ENCODE results near the gene ERGIC3.
A peak's percentile ranks its signal among the peaks of the same experiment; 100 is the strongest.

The ERGIC3 gene

DNA sequence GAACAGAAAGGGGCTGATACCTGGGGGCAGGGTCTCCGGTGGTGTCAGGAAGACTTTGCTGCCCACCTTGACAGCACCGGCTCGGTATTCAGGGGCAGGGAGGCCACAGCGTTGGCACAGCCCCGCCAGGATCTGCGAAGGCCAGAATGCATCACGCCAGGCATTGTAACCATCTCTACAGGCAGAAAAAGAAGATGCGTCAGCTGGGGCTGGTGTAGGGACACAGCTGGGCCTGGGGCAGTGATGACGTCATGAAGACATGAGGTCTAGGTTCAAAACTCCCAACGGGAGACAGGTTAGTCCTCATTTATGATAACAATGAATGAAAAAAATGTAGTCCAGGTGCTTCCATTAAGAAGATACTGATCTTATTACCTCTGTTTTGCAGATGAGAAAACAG, 22.0 kb downstream of the ERGIC3 start:
- no peak overlapping the region for H3K14ac ChIP-seq (ENCODE audit: low read length)
- H3K27ac ChIP-seq (ENCODE audit: low read depth, low read length), result no peak overlapping the region
- H3K18ac ChIP-seq (ENCODE audit: low read length), result no peak overlapping the region
- H3K4ac ChIP-seq (ENCODE audit: low read depth, low read length), result no peak overlapping the region
- no peak overlapping the region for H3K4me2 ChIP-seq (ENCODE audit: low read length)
- DNase-seq, result peak; percentile 40 to 69
- no peak overlapping the region for H3K4me3 ChIP-seq (ENCODE audit: low read depth, low read length)
- no peak overlapping the region for H4K12ac ChIP-seq (ENCODE audit: low read depth, low read length)
- H2AK5ac ChIP-seq (ENCODE audit: low read length), result no peak overlapping the region
- H3K79me2 ChIP-seq (ENCODE audit: control insufficient read depth, insufficient read depth, low read length, poor library complexity), result no peaks in the 10 kb centered on the region
- peaks cover 3% of the 10 kb centered on the region for H3K9me3 ChIP-seq (ENCODE audit: insufficient read depth, low read depth, low read length)
- no peak overlapping the region for H4K91ac ChIP-seq (ENCODE audit: low read depth, low read length)
- no peak overlapping the region for H2AFZ ChIP-seq (ENCODE audit: insufficient read depth, low read length, poor library complexity)
- H3K27me3 ChIP-seq (ENCODE audit: insufficient read depth, low read length), result no peaks in the 10 kb centered on the region
- H3K4me1 ChIP-seq (ENCODE audit: control insufficient read depth in 1 of 2, insufficient read depth in 2 of 2, low read length in 2 of 2), result peaks cover 17 to 20% of the 10 kb centered on the region in 2 experiments
- no peaks in the 10 kb centered on the region for H3K79me1 ChIP-seq (ENCODE audit: low read length)
- WGBS (ENCODE audit: extremely low coverage, insufficient coverage, insufficient read length), result no CpG with 5 or more reads among the region's 10 CpGs
- no peak overlapping the region for H3K23ac ChIP-seq (ENCODE audit: low read length)
- peaks cover 5 to 6% of the 10 kb centered on the region in 2 experiments for H3K36me3 ChIP-seq (ENCODE audit: control insufficient read depth in 1 of 2, insufficient read depth in 2 of 2, low read length in 2 of 2)
- H3K9ac ChIP-seq (ENCODE audit: low read length), result no peak overlapping the region
- H2BK5ac ChIP-seq (ENCODE audit: low read depth, low read length, poor library complexity), result no peak overlapping the region
- H4K8ac ChIP-seq (ENCODE audit: low read depth, low read length), result no peak overlapping the region
- H2BK12ac ChIP-seq (ENCODE audit: low read length), result no peak overlapping the region
- no peak overlapping the region for H2BK120ac ChIP-seq (ENCODE audit: insufficient read depth, low read length, poor library complexity)

DNA sequence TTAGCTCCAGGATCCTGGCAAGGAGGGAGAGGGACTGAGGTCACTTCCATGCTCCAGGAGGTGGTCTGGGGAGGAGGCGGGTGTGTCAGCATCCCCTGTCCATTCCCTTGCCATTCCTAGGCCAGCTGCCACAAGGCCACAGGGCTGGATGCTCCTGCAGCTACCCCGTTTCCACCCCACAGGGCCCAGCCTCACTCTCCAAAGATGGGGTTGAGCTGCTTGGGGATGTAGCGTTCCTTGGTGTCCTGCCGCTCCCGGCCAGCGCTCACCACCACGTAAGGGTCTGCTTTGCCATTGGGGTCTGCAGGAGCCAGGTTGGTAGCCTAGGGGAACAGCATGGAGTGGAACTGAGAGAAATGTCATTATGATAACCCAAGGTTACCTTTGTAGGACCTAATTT, 23.0 kb downstream of the ERGIC3 start:
- Histone ChIP-seq H3K9ac (ENCODE audit: low read length) (no peak overlapping the region), H3K27me3 (ENCODE audit: insufficient read depth, low read length) (no peaks in the 10 kb centered on the region), H2AK5ac (ENCODE audit: low read length) (no peak overlapping the region), H3K27ac (ENCODE audit: low read depth, low read length) (no peak overlapping the region), H2BK120ac (ENCODE audit: insufficient read depth, low read length, poor library complexity) (no peak overlapping the region), H3K4me2 (ENCODE audit: low read length) (no peak overlapping the region), H4K91ac (ENCODE audit: low read depth, low read length) (no peak overlapping the region), H3K14ac (ENCODE audit: low read length) (no peak overlapping the region), H4K12ac (ENCODE audit: low read depth, low read length) (no peak overlapping the region), H2AFZ (ENCODE audit: insufficient read depth, low read length, poor library complexity) (no peak overlapping the region), H3K4me1 (ENCODE audit: control insufficient read depth in 1 of 2, insufficient read depth in 2 of 2, low read length in 2 of 2) (peaks cover 10 to 12% of the 10 kb centered on the region in 2 experiments), H3K9me3 (ENCODE audit: insufficient read depth, low read depth, low read length) (peaks cover 3% of the 10 kb centered on the region), H4K8ac (ENCODE audit: low read depth, low read length) (no peak overlapping the region), H3K18ac (ENCODE audit: low read length) (no peak overlapping the region), H3K4me3 (ENCODE audit: low read depth, low read length) (no peak overlapping the region), H2BK12ac (ENCODE audit: low read length) (no peak overlapping the region), H3K4ac (ENCODE audit: low read depth, low read length) (no peak overlapping the region), H3K79me1 (ENCODE audit: low read length) (no peaks in the 10 kb centered on the region), H3K36me3 (ENCODE audit: control insufficient read depth in 1 of 2, insufficient read depth in 2 of 2, low read length in 2 of 2) (no peaks in the 10 kb centered on the region), H3K79me2 (ENCODE audit: control insufficient read depth, insufficient read depth, low read length, poor library complexity) (no peaks in the 10 kb centered on the region), H2BK5ac (ENCODE audit: low read depth, low read length, poor library complexity) (no peak overlapping the region), H3K23ac (ENCODE audit: low read length) (no peak overlapping the region)
- no CpG with 5 or more reads among the region's 7 CpGs for WGBS (ENCODE audit: extremely low coverage, insufficient coverage, insufficient read length)
- DNase-seq, result no peak

DNA sequence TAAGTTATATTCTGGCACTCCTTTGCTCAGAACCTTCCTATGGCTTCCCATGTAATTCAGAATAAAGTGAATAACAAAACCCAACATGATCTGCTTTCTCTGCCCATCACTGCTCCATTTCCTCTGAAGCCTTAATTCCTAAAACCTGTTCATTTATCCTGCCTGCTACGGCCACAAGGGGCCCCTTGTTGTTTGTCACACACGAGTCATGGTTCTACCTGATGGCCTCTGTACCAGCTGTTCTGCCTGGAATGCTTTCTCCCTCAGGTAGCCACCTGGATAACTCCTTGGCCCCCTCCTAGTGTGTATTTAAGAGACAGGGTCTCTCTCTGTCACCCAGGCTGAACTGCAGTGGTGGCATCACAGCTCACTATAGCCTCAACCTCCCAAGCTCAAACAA, 26.8 kb downstream of the ERGIC3 start:
- H2BK12ac ChIP-seq (ENCODE audit: low read length), result no peak overlapping the region
- H3K4ac ChIP-seq (ENCODE audit: low read depth, low read length), result no peak overlapping the region
- no peaks in the 10 kb centered on the region for H3K4me1 ChIP-seq (ENCODE audit: control insufficient read depth in 1 of 2, insufficient read depth in 2 of 2, low read length in 2 of 2)
- no peaks in the 10 kb centered on the region for H3K27me3 ChIP-seq (ENCODE audit: insufficient read depth, low read length)
- H3K9ac ChIP-seq (ENCODE audit: low read length), result no peak overlapping the region
- peaks cover 6% of the 10 kb centered on the region for H3K9me3 ChIP-seq (ENCODE audit: insufficient read depth, low read depth, low read length)
- H3K18ac ChIP-seq (ENCODE audit: low read length), result no peak overlapping the region
- no peaks in the 10 kb centered on the region for H3K79me2 ChIP-seq (ENCODE audit: control insufficient read depth, insufficient read depth, low read length, poor library complexity)
- H4K12ac ChIP-seq (ENCODE audit: low read depth, low read length), result no peak overlapping the region
- no peak overlapping the region for H2AFZ ChIP-seq (ENCODE audit: insufficient read depth, low read length, poor library complexity)
- no peak overlapping the region for H3K4me2 ChIP-seq (ENCODE audit: low read length)
- H3K79me1 ChIP-seq (ENCODE audit: low read length), result no peaks in the 10 kb centered on the region
- no peak overlapping the region for H3K27ac ChIP-seq (ENCODE audit: low read depth, low read length)
- no peak overlapping the region for H3K14ac ChIP-seq (ENCODE audit: low read length)
- no CpG with 5 or more reads among the region's 2 CpGs for WGBS (ENCODE audit: extremely low coverage, insufficient coverage, insufficient read length)
- H3K36me3 ChIP-seq (ENCODE audit: control insufficient read depth in 1 of 2, insufficient read depth in 2 of 2, low read length in 2 of 2), result no peaks in the 10 kb centered on the region
- no peak overlapping the region for H4K8ac ChIP-seq (ENCODE audit: low read depth, low read length)
- H3K23ac ChIP-seq (ENCODE audit: low read length), result no peak overlapping the region
- H2AK5ac ChIP-seq (ENCODE audit: low read length), result no peak overlapping the region
- H3K4me3 ChIP-seq (ENCODE audit: low read depth, low read length), result no peak overlapping the region
- no peak overlapping the region for H2BK5ac ChIP-seq (ENCODE audit: low read depth, low read length, poor library complexity)
- peak in 1 of 2 donors; percentile 36 for DNase-seq
- no peak overlapping the region for H2BK120ac ChIP-seq (ENCODE audit: insufficient read depth, low read length, poor library complexity)
- H4K91ac ChIP-seq (ENCODE audit: low read depth, low read length), result no peak overlapping the region

DNA sequence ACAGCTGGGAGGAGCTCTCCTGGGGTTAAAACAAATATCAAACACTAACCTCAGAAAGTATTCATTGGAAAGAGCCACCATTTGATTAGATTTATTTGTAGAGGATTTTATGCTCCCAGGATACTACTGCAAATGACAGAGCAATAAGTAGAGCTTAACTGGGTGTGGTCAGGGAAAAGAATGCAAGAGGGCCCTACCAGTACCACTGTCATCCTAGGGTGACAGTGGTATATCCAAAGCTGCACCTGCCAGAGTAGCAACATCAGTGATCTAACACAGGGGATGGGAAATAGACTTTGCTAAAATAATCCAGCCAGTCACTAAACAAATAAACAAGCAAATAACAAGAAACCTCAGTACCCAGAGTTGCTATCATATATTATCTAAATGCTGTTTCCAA, 29.7 kb downstream of the ERGIC3 start:
- no peak overlapping the region for H3K18ac ChIP-seq (ENCODE audit: low read length)
- H3K4ac ChIP-seq (ENCODE audit: low read depth, low read length), result no peak overlapping the region
- no peaks in the 10 kb centered on the region for H3K27me3 ChIP-seq (ENCODE audit: insufficient read depth, low read length)
- H3K9me3 ChIP-seq (ENCODE audit: insufficient read depth, low read depth, low read length), result peaks cover 3% of the 10 kb centered on the region
- H2BK5ac ChIP-seq (ENCODE audit: low read depth, low read length, poor library complexity), result no peak overlapping the region
- H2AFZ ChIP-seq (ENCODE audit: insufficient read depth, low read length, poor library complexity), result no peak overlapping the region
- H3K4me3 ChIP-seq (ENCODE audit: low read depth, low read length), result no peak overlapping the region
- no peak overlapping the region for H3K27ac ChIP-seq (ENCODE audit: low read depth, low read length)
- H2BK120ac ChIP-seq (ENCODE audit: insufficient read depth, low read length, poor library complexity), result no peak overlapping the region
- H3K4me2 ChIP-seq (ENCODE audit: low read length), result no peak overlapping the region
- H4K8ac ChIP-seq (ENCODE audit: low read depth, low read length), result no peak overlapping the region
- H2BK12ac ChIP-seq (ENCODE audit: low read length), result no peak overlapping the region
- no peaks in the 10 kb centered on the region for H3K79me1 ChIP-seq (ENCODE audit: low read length)
- H4K12ac ChIP-seq (ENCODE audit: low read depth, low read length), result no peak overlapping the region
- H2AK5ac ChIP-seq (ENCODE audit: low read length), result no peak overlapping the region
- H3K36me3 ChIP-seq (ENCODE audit: control insufficient read depth in 1 of 2, insufficient read depth in 2 of 2, low read length in 2 of 2), result no peaks in the 10 kb centered on the region
- no peak for DNase-seq
- no peaks in the 10 kb centered on the region for H3K79me2 ChIP-seq (ENCODE audit: control insufficient read depth, insufficient read depth, low read length, poor library complexity)
- no peak overlapping the region for H3K23ac ChIP-seq (ENCODE audit: low read length)
- H3K9ac ChIP-seq (ENCODE audit: low read length), result no peak overlapping the region
- no peaks in the 10 kb centered on the region for H3K4me1 ChIP-seq (ENCODE audit: control insufficient read depth in 1 of 2, insufficient read depth in 2 of 2, low read length in 2 of 2)
- no peak overlapping the region for H4K91ac ChIP-seq (ENCODE audit: low read depth, low read length)
- H3K14ac ChIP-seq (ENCODE audit: low read length), result no peak overlapping the region
